Measurements from ENCODE around the gene PTPRB.

Gene PTPRB

GRCh38 chr12:70592664-70593063, 44.6 kb downstream of the PTPRB start:
- DNase-seq (ENCODE audit: low spot score): no peak

GRCh38 chr12:70590549-70591226, 46.5 kb downstream of the PTPRB start:
- DNase-seq (ENCODE audit: low spot score): no peak

GRCh38 chr12:70590051-70590450, 47.2 kb downstream of the PTPRB start:
- DNase-seq (ENCODE audit: low spot score): peak; percentile 72

GRCh38 chr12:70584332-70584731, 52.9 kb downstream of the PTPRB start:
- DNase-seq (ENCODE audit: low spot score): no peak

- no peak for DNase-seq (ENCODE audit: low spot score)
Observed at GRCh38 chr12:70583251-70583650, 54.0 kb downstream of the PTPRB start.

- no peak for DNase-seq (ENCODE audit: low spot score)
Observed at GRCh38 chr12:70581208-70581607, 56.0 kb downstream of the PTPRB start.

- no peak for DNase-seq (ENCODE audit: low spot score)
Observed at GRCh38 chr12:70577283-70577634, 60.0 kb downstream of the PTPRB start.

- peak; percentile 59 for DNase-seq (ENCODE audit: low spot score)
Observed at GRCh38 chr12:70576341-70577282, 60.6 kb downstream of the PTPRB start.

GRCh38 chr12:70571705-70572268, 65.4 kb downstream of the PTPRB start:
- no peak for DNase-seq (ENCODE audit: low spot score)

- no peak for DNase-seq (ENCODE audit: low spot score)
Observed at GRCh38 chr12:70571029-70571428, 66.2 kb downstream of the PTPRB start.

GRCh38 chr12:70561550-70561949, 75.7 kb downstream of the PTPRB start:
- no peak for DNase-seq (ENCODE audit: low spot score)

GRCh38 chr12:70560671-70561070, 76.6 kb downstream of the PTPRB start:
- no peak for DNase-seq (ENCODE audit: low spot score)

GRCh38 chr12:70559390-70559789, 77.8 kb downstream of the PTPRB start:
- no peak for DNase-seq (ENCODE audit: low spot score)

- no peak for DNase-seq (ENCODE audit: low spot score)
Observed at GRCh38 chr12:70557583-70558191, 79.5 kb downstream of the PTPRB start.

- no peak for DNase-seq (ENCODE audit: low spot score)
Observed at GRCh38 chr12:70556179-70556869, 80.9 kb downstream of the PTPRB start.

- DNase-seq (ENCODE audit: low spot score): no peak
Observed at GRCh38 chr12:70555081-70555480, 82.1 kb downstream of the PTPRB start.

- DNase-seq (ENCODE audit: low spot score): no peak
Observed at GRCh38 chr12:70553391-70553859, 83.8 kb downstream of the PTPRB start.

- DNase-seq (ENCODE audit: low spot score): no peak
Observed at GRCh38 chr12:70551731-70552130, 85.5 kb downstream of the PTPRB start.

- no peak for DNase-seq (ENCODE audit: low spot score)
Observed at GRCh38 chr12:70550180-70550577, 87.0 kb downstream of the PTPRB start.

- DNase-seq (ENCODE audit: low spot score): no peak
Observed at GRCh38 chr12:70549340-70550179, 87.7 kb downstream of the PTPRB start.

- peak; percentile 65 for DNase-seq (ENCODE audit: low spot score)
Observed at GRCh38 chr12:70543444-70543843, 93.8 kb downstream of the PTPRB start.
